Measurements from ENCODE around the gene VPS13D.

Gene VPS13D, protein sequence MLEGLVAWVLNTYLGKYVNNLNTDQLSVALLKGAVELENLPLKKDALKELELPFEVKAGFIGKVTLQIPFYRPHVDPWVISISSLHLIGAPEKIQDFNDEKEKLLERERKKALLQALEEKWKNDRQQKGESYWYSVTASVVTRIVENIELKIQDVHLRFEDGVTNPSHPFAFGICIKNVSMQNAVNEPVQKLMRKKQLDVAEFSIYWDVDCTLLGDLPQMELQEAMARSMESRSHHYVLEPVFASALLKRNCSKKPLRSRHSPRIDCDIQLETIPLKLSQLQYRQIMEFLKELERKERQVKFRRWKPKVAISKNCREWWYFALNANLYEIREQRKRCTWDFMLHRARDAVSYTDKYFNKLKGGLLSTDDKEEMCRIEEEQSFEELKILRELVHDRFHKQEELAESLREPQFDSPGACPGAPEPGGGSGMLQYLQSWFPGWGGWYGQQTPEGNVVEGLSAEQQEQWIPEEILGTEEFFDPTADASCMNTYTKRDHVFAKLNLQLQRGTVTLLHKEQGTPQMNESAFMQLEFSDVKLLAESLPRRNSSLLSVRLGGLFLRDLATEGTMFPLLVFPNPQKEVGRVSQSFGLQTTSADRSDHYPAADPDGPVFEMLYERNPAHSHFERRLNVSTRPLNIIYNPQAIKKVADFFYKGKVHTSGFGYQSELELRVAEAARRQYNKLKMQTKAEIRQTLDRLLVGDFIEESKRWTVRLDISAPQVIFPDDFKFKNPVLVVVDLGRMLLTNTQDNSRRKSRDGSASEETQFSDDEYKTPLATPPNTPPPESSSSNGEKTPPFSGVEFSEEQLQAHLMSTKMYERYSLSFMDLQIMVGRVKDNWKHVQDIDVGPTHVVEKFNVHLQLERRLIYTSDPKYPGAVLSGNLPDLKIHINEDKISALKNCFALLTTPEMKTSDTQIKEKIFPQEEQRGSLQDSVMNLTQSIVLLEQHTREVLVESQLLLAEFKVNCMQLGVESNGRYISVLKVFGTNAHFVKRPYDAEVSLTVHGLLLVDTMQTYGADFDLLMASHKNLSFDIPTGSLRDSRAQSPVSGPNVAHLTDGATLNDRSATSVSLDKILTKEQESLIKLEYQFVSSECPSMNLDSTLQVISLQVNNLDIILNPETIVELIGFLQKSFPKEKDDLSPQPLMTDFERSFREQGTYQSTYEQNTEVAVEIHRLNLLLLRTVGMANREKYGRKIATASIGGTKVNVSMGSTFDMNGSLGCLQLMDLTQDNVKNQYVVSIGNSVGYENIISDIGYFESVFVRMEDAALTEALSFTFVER (N-terminal part only)

GRCh38 chr1:12229835-12230548 lies at the start of gene VPS13D:
Gene VPS13D, plus strand, starts transcription at chr1:12230030. Its CDS starts 4,237 bp downstream, at chr1:12234267.
- peaks cover 5% of the 10 kb centered on the region; the same call in 1 of the 2 replicates for H3K4me1 ChIP-seq (ENCODE audit: insufficient read depth, low read length)
- peak within 1 kb of the TSS; percentile 93 for H3K9ac ChIP-seq (ENCODE audit: low read depth, low read length)
- H3K9me3 ChIP-seq (ENCODE audit: control insufficient read depth, insufficient read depth, low read length) = no peaks in the 10 kb centered on the region
- no peaks in the 10 kb centered on the region for H3K36me3 ChIP-seq (ENCODE audit: insufficient read depth, low read length)

DNA sequence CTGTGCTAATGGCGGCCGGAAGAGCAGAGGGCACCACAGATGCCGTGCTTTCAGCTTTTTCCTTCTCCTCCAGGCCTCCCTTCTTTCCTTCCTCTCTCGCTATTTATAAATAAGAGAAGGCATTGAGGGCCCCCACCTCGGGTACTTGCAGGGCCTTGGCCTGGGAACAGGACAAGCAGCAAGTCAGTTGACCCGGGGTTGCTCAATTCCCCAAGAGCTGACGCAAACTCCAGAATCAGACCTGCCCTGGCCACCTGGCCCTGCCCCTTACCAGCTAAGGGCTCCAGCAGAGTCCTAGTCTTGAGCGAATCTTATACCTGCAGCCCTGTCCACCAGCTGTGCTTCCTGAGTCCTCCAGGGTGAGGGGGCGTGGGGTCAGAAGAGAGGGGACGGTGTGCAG lies 49.5 kb upstream of the VPS13D start:
- 0 out of 2 replicates have a peak, but pooled peaks cover 1% of the 10 kb centered on the region for H3K9me3 ChIP-seq (ENCODE audit: control insufficient read depth, insufficient read depth, low read length)
- H3K9ac ChIP-seq (ENCODE audit: low read depth, low read length) = no peak overlapping the region
- peaks cover 19% of the 10 kb centered on the region for H3K4me1 ChIP-seq (ENCODE audit: insufficient read depth, low read length)
- no peaks in the 10 kb centered on the region for H3K36me3 ChIP-seq (ENCODE audit: insufficient read depth, low read length)

DNA sequence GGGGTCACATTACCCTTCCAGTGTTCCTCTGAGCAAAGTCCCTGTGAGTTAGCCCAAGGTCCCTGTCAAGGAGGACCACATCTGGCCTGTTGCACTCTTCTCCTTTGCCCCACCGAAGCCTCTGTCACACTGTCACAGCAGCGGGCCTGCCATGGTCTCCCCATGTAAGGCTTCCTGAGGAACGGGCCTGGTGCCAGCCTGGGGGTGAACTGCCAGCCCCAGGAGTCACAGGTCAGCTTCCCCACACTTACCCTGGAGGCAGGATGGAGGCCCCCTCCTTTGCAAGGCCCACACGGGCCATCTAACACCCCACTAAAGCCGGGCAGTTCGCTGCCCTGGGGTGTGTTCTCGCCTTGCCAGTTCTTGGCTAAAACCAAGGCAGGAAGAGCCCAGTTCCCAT lies 48.9 kb upstream of the VPS13D start:
- no peak overlapping the region for H3K9ac ChIP-seq (ENCODE audit: low read depth, low read length)
- no peaks in the 10 kb centered on the region for H3K36me3 ChIP-seq (ENCODE audit: insufficient read depth, low read length)
- peaks cover 16% of the 10 kb centered on the region for H3K4me1 ChIP-seq (ENCODE audit: insufficient read depth, low read length)
- H3K9me3 ChIP-seq (ENCODE audit: control insufficient read depth, insufficient read depth, low read length) = 0 out of 2 replicates have a peak, but pooled peaks cover 5% of the 10 kb centered on the region

GRCh38 chr1:12181568-12181967 lies 48.3 kb upstream of the VPS13D start:
- Histone ChIP-seq H3K4me1 (ENCODE audit: insufficient read depth, low read length) (peaks cover 16% of the 10 kb centered on the region), H3K9ac (ENCODE audit: low read depth, low read length) (no peak overlapping the region), H3K9me3 (ENCODE audit: control insufficient read depth, insufficient read depth, low read length) (0 out of 2 replicates have a peak, but pooled peaks cover 5% of the 10 kb centered on the region), H3K36me3 (ENCODE audit: insufficient read depth, low read length) (no peaks in the 10 kb centered on the region)

- H3K9me3 ChIP-seq (ENCODE audit: control insufficient read depth, insufficient read depth, low read length) = 0 out of 2 replicates have a peak, but pooled peaks cover 5% of the 10 kb centered on the region
- no peak overlapping the region for H3K9ac ChIP-seq (ENCODE audit: low read depth, low read length)
- H3K4me1 ChIP-seq (ENCODE audit: insufficient read depth, low read length) = peaks cover 15% of the 10 kb centered on the region
- no peaks in the 10 kb centered on the region for H3K36me3 ChIP-seq (ENCODE audit: insufficient read depth, low read length)
These were observed 47.3 kb upstream of the VPS13D start for GRCh38 chr1:12182410-12182984.

- Histone ChIP-seq H3K36me3 (ENCODE audit: insufficient read depth, low read length) (no peaks in the 10 kb centered on the region), H3K4me1 (ENCODE audit: insufficient read depth, low read length) (peaks cover 11% of the 10 kb centered on the region; the same call in 1 of the 2 replicates), H3K9me3 (ENCODE audit: control insufficient read depth, insufficient read depth, low read length) (0 out of 2 replicates have a peak, but pooled peaks cover 5% of the 10 kb centered on the region), H3K9ac (ENCODE audit: low read depth, low read length) (no peak overlapping the region)
These were observed 46.6 kb upstream of the VPS13D start for GRCh38 chr1:12183095-12183794.

DNA sequence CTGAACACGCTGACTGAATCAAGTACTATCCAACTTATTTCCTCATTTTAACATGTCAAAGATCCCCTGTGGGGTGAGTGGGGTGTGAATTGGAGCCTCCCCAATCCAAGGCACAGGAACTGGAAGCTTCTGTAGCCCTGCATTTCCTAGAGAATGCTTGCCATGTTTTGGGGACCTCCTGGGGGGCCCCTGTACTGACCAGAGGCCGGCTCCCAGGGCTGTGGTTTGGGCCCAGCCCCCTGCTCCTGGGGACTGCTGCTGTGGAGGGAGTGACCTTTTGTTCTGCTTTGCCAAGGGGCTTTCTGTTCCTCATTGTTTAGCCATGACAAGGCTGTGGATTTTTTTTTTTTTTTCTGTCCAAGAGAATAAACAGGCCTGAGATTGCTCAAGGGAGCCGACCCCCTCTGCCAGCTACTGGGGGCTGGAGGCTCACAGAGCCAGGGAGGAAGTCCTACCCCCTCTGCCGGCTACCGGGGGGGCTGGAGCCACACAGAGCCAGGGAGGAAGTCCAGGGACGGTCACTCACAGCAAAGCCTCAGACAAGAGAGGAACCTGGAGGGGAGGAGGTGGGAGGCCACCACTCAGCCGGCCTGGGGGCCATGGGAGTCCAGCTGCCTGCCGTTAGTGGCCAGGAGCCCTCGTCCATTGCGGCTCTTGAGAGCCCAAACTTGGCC lies 45.7 kb upstream of the VPS13D start:
- Histone ChIP-seq H3K9ac (ENCODE audit: low read depth, low read length) (no peak overlapping the region), H3K36me3 (ENCODE audit: insufficient read depth, low read length) (no peaks in the 10 kb centered on the region), H3K4me1 (ENCODE audit: insufficient read depth, low read length) (peaks cover 9% of the 10 kb centered on the region; the same call in 1 of the 2 replicates), H3K9me3 (ENCODE audit: control insufficient read depth, insufficient read depth, low read length) (0 out of 2 replicates have a peak, but pooled peaks cover 5% of the 10 kb centered on the region)

DNA sequence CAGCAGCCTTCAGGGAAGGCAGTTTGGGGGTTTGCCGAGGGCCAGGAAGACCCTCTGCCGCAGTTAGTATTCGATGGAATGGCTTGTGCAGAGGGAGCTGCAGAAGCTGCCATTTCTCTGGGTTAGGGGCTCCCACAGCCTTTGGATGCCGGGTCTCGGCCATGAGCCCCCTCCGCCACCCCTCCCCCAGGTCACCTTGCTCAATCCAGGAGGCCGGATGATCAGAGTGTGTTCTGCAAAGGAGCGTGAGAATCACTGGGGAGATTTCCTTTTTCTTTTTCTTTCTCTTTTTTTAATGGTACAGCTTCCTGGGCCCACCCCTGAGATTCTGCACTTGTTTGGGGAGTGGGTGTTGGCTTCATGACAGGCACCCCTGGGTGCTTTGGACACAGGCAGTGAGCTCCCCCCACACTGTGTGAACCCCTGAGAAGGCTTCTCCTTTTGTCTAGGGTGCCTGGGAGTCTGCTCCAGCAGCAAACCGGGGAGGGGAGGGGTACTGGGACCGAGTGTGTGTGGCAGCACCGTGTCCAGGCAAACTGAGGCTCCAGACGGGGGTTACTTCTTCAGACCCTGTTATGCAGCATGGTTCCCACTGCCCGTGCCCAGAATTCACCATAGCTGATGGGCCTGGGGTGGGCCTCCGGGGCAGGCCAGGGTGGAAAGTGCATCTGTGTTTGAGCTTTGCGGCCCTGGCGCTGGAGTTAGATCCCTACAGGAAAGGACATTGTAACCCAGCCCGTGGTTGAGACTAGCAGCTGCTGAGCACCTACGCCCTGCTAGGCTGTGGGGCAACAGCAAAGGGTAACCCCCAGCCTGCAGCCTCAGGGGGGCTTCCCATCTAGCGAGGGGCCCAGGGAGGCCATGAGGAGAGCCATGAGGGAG lies 44.6 kb upstream of the VPS13D start:
- peaks cover 7% of the 10 kb centered on the region; the same call in 1 of the 2 replicates for H3K4me1 ChIP-seq (ENCODE audit: insufficient read depth, low read length)
- 0 out of 2 replicates have a peak, but pooled peaks cover 5% of the 10 kb centered on the region for H3K9me3 ChIP-seq (ENCODE audit: control insufficient read depth, insufficient read depth, low read length)
- H3K9ac ChIP-seq (ENCODE audit: low read depth, low read length) = no peak overlapping the region
- H3K36me3 ChIP-seq (ENCODE audit: insufficient read depth, low read length) = no peaks in the 10 kb centered on the region

DNA sequence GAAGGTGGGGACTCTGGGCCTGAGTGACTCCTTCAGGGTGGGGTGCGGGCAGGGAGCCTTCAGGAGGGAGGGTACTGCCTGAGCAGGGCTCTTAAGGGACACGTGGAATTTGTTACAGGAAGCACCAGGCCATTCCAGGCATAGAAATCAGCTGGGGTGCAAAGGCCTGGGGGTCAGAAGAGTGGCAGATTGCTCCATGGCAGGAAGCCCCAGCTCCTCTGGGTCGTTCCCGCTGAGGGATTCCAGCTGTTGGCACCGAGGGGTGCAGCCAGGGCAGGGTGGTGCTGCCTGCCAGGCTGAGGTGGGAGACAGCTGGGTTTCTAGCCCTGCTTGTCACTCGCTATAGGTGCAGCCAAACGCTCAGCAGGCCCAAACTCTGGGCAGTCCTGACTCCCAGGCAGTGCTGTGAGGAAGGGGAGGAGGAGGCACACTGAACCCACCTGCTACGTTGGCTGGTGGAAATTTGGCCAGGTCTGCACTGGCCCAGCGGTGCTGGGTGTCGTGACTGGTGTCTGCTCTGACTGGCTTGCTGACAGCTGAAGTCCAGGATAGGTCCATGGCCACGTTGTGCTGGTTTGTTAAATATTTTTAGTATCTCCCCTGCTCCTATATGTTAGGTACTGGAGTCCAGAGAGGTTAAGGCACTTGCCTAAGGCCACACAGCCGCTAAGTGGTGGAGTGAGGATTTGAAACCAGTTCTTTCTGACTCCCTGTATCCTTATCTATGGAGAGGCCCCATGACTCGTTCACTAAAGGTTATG lies 43.7 kb upstream of the VPS13D start:
- peaks cover 7% of the 10 kb centered on the region; the same call in 1 of the 2 replicates for H3K4me1 ChIP-seq (ENCODE audit: insufficient read depth, low read length)
- H3K9ac ChIP-seq (ENCODE audit: low read depth, low read length) = no peak overlapping the region
- H3K36me3 ChIP-seq (ENCODE audit: insufficient read depth, low read length) = no peaks in the 10 kb centered on the region
- H3K9me3 ChIP-seq (ENCODE audit: control insufficient read depth, insufficient read depth, low read length) = 0 out of 2 replicates have a peak, but pooled peaks cover 5% of the 10 kb centered on the region

DNA sequence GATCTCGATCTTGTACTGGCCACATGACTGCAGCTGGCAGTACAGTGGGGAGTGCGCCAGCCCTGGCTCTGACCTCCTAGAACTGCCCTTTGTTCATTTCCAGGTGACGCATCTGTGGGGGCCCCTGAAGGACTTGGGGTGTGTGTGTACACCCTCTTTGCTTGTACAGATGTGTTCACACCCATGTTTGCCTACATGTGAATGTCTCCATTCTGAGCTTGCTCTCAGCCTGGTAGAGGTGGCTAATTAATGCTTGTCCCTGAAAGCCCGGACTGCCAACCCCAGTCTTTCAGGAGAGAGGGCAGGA lies 43.2 kb upstream of the VPS13D start:
- no peaks in the 10 kb centered on the region for H3K36me3 ChIP-seq (ENCODE audit: insufficient read depth, low read length)
- 0 out of 2 replicates have a peak, but pooled peaks cover 5% of the 10 kb centered on the region for H3K9me3 ChIP-seq (ENCODE audit: control insufficient read depth, insufficient read depth, low read length)
- H3K4me1 ChIP-seq (ENCODE audit: insufficient read depth, low read length) = peaks cover 7% of the 10 kb centered on the region; the same call in 1 of the 2 replicates
- no peak overlapping the region for H3K9ac ChIP-seq (ENCODE audit: low read depth, low read length)

- Histone ChIP-seq H3K4me1 (ENCODE audit: insufficient read depth, low read length) (peaks cover 7% of the 10 kb centered on the region; the same call in 1 of the 2 replicates), H3K9ac (ENCODE audit: low read depth, low read length) (no peak overlapping the region), H3K36me3 (ENCODE audit: insufficient read depth, low read length) (no peaks in the 10 kb centered on the region), H3K9me3 (ENCODE audit: control insufficient read depth, insufficient read depth, low read length) (0 out of 2 replicates have a peak, but pooled peaks cover 5% of the 10 kb centered on the region)
These were observed 41.7 kb upstream of the VPS13D start for GRCh38 chr1:12188115-12188514.
